Suprapubic skin (tissue), 4 donors: ENCODE results near the gene PCBP2.

Source experiments
- EP300 ChIP-seq: sonication (generic); formaldehyde crosslinking; IDR thresholded peaks from one replicate; pipeline ENCODE4 v1.6.1; 2017; ENCODE audit warnings: antibody characterized with exemption
- POLR2AphosphoS5 ChIP-seq, 3 donors: sonication (generic); formaldehyde crosslinking; IDR thresholded peaks; one replicate each; pipeline ENCODE4 v1.6.1; 2017; ENCODE audit warnings: antibody characterized with exemption in 3 of 3
- TF ChIP-seq, protein P1 (sequence below), 2 donors: fragments of 200-600 bp in 1 of 2; fragments of 450-650 bp in 1 of 2; sonication (generic) in 1 of 2; IDR thresholded peaks; one replicate each; pipeline ENCODE4 v1.5.1; 2016 to 2019; ENCODE audit warnings: antibody characterized with exemption in 2 of 2, mild to moderate bottlenecking in 1 of 2, moderate library complexity in 1 of 2

DNA sequence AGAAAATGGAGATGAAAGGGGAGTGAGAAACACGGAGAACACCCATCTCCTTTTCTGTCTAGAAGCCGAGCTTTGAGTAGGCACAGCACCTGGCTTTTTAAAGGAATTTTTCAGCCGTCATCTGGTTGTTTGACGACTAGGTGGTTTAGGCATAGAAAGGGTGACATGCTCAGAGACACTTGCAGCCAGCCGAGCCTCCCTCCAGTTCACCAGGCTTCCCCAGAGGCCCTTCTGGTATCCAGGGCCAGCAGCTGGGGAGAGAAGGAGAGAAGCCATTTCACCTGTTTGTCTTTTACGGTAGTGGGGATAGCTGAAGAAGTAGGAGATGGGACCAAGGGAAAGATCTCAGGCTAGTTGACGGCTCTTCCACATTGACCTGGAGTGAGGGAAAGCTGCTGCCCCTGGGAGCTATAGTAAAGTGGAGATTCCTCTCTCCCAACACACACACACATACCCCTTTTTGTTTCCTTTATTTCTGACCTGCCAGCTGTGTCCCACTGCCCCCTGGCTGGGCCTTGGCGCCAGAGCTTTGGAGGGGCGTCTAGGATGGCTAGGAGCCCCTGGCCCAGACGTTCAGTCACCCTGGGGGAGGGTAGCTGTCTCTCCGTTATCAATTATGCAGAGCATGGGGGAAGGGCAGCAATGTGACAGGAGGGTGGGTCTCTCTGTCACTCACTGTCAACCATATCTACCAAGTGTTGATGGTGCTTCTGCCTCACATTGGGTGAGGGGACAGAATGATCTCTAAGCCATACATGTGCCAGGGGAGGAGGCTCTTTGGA, 41.9 kb downstream of the PCBP2 start:
- TF ChIP-seq, protein P1, sequence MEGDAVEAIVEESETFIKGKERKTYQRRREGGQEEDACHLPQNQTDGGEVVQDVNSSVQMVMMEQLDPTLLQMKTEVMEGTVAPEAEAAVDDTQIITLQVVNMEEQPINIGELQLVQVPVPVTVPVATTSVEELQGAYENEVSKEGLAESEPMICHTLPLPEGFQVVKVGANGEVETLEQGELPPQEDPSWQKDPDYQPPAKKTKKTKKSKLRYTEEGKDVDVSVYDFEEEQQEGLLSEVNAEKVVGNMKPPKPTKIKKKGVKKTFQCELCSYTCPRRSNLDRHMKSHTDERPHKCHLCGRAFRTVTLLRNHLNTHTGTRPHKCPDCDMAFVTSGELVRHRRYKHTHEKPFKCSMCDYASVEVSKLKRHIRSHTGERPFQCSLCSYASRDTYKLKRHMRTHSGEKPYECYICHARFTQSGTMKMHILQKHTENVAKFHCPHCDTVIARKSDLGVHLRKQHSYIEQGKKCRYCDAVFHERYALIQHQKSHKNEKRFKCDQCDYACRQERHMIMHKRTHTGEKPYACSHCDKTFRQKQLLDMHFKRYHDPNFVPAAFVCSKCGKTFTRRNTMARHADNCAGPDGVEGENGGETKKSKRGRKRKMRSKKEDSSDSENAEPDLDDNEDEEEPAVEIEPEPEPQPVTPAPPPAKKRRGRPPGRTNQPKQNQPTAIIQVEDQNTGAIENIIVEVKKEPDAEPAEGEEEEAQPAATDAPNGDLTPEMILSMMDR (IDR thresholded peaks at IDR 0.05) = no peak
- TF ChIP-seq POLR2AphosphoS5 (IDR thresholded peaks at IDR 0.05) (no peak), EP300 (no peak)
